Lung (tissue), 12 donors: ENCODE results near the gene SLC26A1. TPM values are rescaled to one million over a fixed set of nuclear protein-coding genes. Genes with fewer than 3 reads are reported as not detected.

Source experiments
- ATAC-seq: fragments of 200-7000 bp; cut with Tn5 transposase; one replicate; pipeline ENCODE4 v1.9.1; 2020; ENCODE audit warnings: moderate number of reproducible peaks; ENCODE audit not compliant: insufficient read depth, low FRiP score
- DNase-seq, 3 donors: peaks; one replicate each; pipeline ENCODE4 v3.0.0-alpha.2; 2013 to 2017
- H3K27ac ChIP-seq, 2 donors: one replicate each; pipeline ENCODE4 v1.5.1; 2013; ENCODE audit warnings: mild to moderate bottlenecking in 2 of 2, moderate library complexity in 2 of 2, control low read depth in 1 of 2, inconsistent platforms in 1 of 2, low read depth in 1 of 2, low read length in 1 of 2
- H3K27me3 ChIP-seq, 3 donors: one replicate each; pipeline ENCODE4 v1.5.1; 2013; ENCODE audit warnings: low read length in 2 of 3; ENCODE audit not compliant: control insufficient read depth in 3 of 3, insufficient read depth in 3 of 3
- H3K36me3 ChIP-seq, 4 donors: one replicate each; pipeline ENCODE4 v1.5.1; 2013; ENCODE audit warnings: low read length in 4 of 4, mild to moderate bottlenecking in 1 of 4, moderate library complexity in 1 of 4; ENCODE audit not compliant: control insufficient read depth in 4 of 4, insufficient read depth in 4 of 4
- H3K4me1 ChIP-seq, 5 donors: one replicate each; pipeline ENCODE4 v1.5.1; 2013; ENCODE audit warnings: low read length in 5 of 5, mild to moderate bottlenecking in 2 of 5, moderate library complexity in 1 of 5; ENCODE audit not compliant: control insufficient read depth in 5 of 5, insufficient read depth in 5 of 5
- H3K4me3 ChIP-seq: one replicate; pipeline ENCODE4 v1.5.1; 2013; ENCODE audit warnings: mild to moderate bottlenecking, control low read depth, moderate library complexity
- H3K9ac ChIP-seq, 2 donors: one replicate each; pipeline ENCODE4 v1.5.1; 2013; ENCODE audit warnings: low read length in 2 of 2, control low read depth in 1 of 2; ENCODE audit not compliant: insufficient read depth in 1 of 2
- H3K9me3 ChIP-seq, 4 donors: one replicate each; pipeline ENCODE4 v1.5.1; 2013; ENCODE audit warnings: low read length in 3 of 4, mild to moderate bottlenecking in 1 of 4, moderate library complexity in 1 of 4; ENCODE audit not compliant: control insufficient read depth in 4 of 4, insufficient read depth in 3 of 4
- WGBS, 2 donors: extraction: QIAGEN DNeasy Blood & Tissue Kit; methylation state at CpG; one replicate each; pipeline ENCODE4 v1.1.7; 2013; 5-methylcytosine and 5-hydroxymethylcytosine counted together
- polyA plus RNA-seq, 2 donors: library from polyadenylated mRNA; stranded (reverse); fragments of 200-250 nt; gene quantifications; one replicate each; pipeline ENCODE4 v1.2.1, GENCODE V29; 2013
- total RNA-seq, 2 donors: library from RNA; depleted of rRNA in 1 of 2; stranded (reverse); fragments of >200 nt in 1 of 2; gene quantifications; one replicate each; pipeline ENCODE4 v1.2.1, GENCODE V29; 2014 to 2021
- TF ChIP-seq, protein P1 (sequence below): IDR thresholded peaks from 2 replicates; pipeline ENCODE4 v1.5.1; 2012; ENCODE audit warnings: mild to moderate bottlenecking; ENCODE audit errors: control extremely low read depth, extremely low read depth
- donor health status: control.
- donor health status: control.
- donor health status: Bipolar disorder and iron deficiency.
- donor health status: healthy.
- donor health status: DM: yes; HTN: yes; CAD: no.

Gene SLC26A1
- total and polyA plus RNA-seq, 4 donors = 0.20 to 0.83 (median 0.50) TPM

DNA sequence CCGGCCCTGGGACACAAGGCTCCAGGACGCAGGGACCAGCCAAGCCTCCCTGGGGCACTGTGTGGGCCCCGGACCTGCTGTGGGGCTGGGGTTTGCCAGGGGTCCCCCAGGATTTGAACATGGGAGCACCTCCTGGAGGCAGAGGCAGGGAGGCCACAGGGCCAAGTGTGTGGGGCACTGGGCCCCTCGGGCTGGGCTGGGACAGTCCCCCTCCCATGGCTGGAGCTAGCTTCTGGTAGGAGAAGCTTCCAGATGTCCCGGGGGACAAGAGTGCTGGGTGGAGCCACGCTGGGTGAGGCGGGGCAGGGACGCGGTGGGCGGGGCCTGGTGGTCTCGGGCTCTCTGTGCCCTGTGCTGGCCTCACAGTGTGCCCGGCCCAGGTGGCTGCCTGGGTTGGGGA, 36.8 kb upstream of the SLC26A1 start:
- 63 to 81% methylated on average over 10 to 12 of the region's 12 CpGs for WGBS, 2 donors
- ATAC-seq = no peak

DNA sequence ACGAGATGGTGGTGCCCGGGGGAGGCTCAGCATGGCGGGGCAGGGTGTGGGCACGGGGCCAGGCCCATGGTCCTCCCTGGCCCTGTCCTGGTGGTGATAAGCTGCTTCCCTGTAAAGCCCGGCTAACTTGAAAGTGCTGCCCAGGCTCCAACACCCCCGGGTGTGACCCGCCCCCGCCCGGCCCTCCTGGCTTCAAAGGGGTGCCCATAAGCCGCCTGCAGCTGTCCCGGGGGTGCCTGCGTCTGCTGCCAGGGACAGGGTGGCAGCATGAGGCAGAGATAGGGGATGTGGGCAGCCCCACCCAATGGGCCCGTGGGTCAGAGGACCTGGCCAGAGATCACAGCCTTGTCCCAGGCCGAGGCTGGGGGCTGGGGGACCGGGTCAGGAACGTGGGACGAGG, 36.3 kb upstream of the SLC26A1 start:
- Histone ChIP-seq H3K4me1 (peaks cover 0 to 34% (median 3%) of the 10 kb centered on the region in 5 donors), H3K4me3 (no peak overlapping the region), H3K9me3 (peaks cover 0 to 5% (median 0%) of the 10 kb centered on the region in 4 donors), H3K27ac (no peak overlapping the region), H3K9ac (no peak overlapping the region), H3K36me3 (peaks cover 0 to 15% (median 10%) of the 10 kb centered on the region in 4 donors), H3K27me3 (no peaks in the 10 kb centered on the region)
- DNase-seq = no peak
- 54 to 70% methylated on average over 17 of the region's 17 CpGs for WGBS, 2 donors
- ATAC-seq = no peak
- TF ChIP-seq, protein P1, sequence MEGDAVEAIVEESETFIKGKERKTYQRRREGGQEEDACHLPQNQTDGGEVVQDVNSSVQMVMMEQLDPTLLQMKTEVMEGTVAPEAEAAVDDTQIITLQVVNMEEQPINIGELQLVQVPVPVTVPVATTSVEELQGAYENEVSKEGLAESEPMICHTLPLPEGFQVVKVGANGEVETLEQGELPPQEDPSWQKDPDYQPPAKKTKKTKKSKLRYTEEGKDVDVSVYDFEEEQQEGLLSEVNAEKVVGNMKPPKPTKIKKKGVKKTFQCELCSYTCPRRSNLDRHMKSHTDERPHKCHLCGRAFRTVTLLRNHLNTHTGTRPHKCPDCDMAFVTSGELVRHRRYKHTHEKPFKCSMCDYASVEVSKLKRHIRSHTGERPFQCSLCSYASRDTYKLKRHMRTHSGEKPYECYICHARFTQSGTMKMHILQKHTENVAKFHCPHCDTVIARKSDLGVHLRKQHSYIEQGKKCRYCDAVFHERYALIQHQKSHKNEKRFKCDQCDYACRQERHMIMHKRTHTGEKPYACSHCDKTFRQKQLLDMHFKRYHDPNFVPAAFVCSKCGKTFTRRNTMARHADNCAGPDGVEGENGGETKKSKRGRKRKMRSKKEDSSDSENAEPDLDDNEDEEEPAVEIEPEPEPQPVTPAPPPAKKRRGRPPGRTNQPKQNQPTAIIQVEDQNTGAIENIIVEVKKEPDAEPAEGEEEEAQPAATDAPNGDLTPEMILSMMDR = no peak

More for the DNA sequence above, 36.8 kb upstream of the SLC26A1 start:
- H3K9me3 ChIP-seq = peaks cover 0 to 5% (median 0%) of the 10 kb centered on the region in 4 donors
- peaks cover 0 to 35% (median 3%) of the 10 kb centered on the region in 5 donors for H3K4me1 ChIP-seq
- H3K4me3 ChIP-seq = no peak overlapping the region
- no peak for DNase-seq
- no peaks in the 10 kb centered on the region for H3K27me3 ChIP-seq
- TF ChIP-seq, protein P1 = no peak
- peaks cover 0 to 10% (median 7%) of the 10 kb centered on the region in 4 donors for H3K36me3 ChIP-seq
- no peak overlapping the region for H3K27ac ChIP-seq
- no peak overlapping the region for H3K9ac ChIP-seq

DNA sequence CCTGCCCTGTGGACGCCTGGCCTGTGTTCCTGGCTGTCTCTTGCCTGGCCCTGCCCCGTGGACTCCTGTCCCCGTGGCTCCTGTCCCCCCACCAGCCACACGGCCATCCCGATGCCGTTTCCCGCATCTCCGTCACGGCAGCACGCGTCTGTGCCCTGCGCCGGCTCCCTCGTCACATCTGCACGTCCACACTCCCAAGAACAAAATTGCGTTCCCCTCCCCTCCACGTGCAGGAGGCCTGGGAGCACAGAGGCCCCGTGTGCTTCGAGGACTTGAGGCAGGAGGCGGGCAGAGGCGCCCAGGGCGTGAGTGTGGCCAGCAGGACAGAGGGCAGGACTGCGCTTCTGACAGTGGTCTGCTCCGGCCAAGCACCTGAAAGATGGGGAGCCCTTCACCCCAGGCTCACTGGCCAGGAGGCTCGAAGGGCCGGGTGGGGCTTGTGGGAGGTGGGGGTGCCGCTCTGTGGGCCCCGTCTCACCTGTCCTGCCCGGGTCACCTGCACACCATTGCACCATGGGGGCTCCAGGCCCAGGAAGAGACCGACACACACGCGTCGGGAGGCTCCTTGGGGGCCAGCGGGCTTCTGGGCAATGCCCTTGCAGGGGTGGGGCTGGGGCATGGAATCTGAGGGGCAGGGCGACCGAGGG, 35.5 kb upstream of the SLC26A1 start:
- ATAC-seq = no peak
- DNase-seq = no peak
- Histone ChIP-seq H3K9me3 (peaks cover 0 to 5% (median 0%) of the 10 kb centered on the region in 4 donors), H3K9ac (no peak overlapping the region), H3K4me1 (peaks cover 0 to 25% (median 3%) of the 10 kb centered on the region in 5 donors), H3K27me3 (no peaks in the 10 kb centered on the region), H3K36me3 (peaks cover 0 to 18% (median 12%) of the 10 kb centered on the region in 4 donors), H3K4me3 (no peak overlapping the region), H3K27ac (no peak overlapping the region)
- TF ChIP-seq, protein P1 = no peak
- 77 to 85% methylated on average over 33 to 36 of the region's 36 CpGs for whole genome bisulfite sequencing, 2 donors
